Nephron (organoid): ENCODE data around the gene GAS7.

Source experiments
- H3K27ac Mint-ChIP-seq, 3 experiments: 2 replicates each; pipeline ENCODE4 v1.8.0; 2020; ENCODE audit warnings: mixed read lengths in 3 of 3, mild to moderate bottlenecking in 2 of 3, moderate library complexity in 1 of 3
- H3K27me3 Mint-ChIP-seq: 2 replicates; pipeline ENCODE4 v1.8.0; 2021; ENCODE audit warnings: low read depth, mild to moderate bottlenecking, moderate library complexity, mixed read lengths
- H3K36me3 Mint-ChIP-seq: 2 replicates; pipeline ENCODE4 v1.8.0; 2020; ENCODE audit warnings: low read depth, mixed read lengths
- H3K4me1 Mint-ChIP-seq: 2 replicates; pipeline ENCODE4 v1.8.0; 2020; ENCODE audit warnings: mixed read lengths
- H3K4me3 Mint-ChIP-seq, 3 experiments: 2 replicates each; pipeline ENCODE4 v1.8.0; 2020; ENCODE audit warnings: mild to moderate bottlenecking in 3 of 3, mixed read lengths in 3 of 3, moderate library complexity in 2 of 3
- H3K9me3 Mint-ChIP-seq: 2 replicates; pipeline ENCODE4 v1.8.0; 2020; ENCODE audit warnings: mixed read lengths
- CTCF ChIP-seq, 3 experiments: fragments of 200-600 bp; sonication (generic); IDR thresholded peaks; one replicate each; pipeline ENCODE4 v1.5.0; 2021; ENCODE audit warnings: antibody characterized with exemption in 3 of 3; ENCODE audit not compliant: unreplicated experiment in 3 of 3

GAS7 gene

GRCh38 chr17:10082795-10083194 lies 115.6 kb downstream of the GAS7 start:
- TF ChIP-seq CTCF (IDR thresholded peaks at IDR 0.05; ENCODE audit: unreplicated experiment in 3 of 3), result no peak
- no peaks in the 10 kb centered on the region for H3K27me3 Mint-ChIP-seq
- peaks cover 4% of the 10 kb centered on the region for H3K36me3 Mint-ChIP-seq
- H3K9me3 Mint-ChIP-seq, result peaks cover 17% of the 10 kb centered on the region
- H3K4me1 Mint-ChIP-seq, result peaks cover 22% of the 10 kb centered on the region
- H3K4me3 Mint-ChIP-seq, result no peak overlapping the region
- H3K27ac Mint-ChIP-seq, result no peak overlapping the region

DNA sequence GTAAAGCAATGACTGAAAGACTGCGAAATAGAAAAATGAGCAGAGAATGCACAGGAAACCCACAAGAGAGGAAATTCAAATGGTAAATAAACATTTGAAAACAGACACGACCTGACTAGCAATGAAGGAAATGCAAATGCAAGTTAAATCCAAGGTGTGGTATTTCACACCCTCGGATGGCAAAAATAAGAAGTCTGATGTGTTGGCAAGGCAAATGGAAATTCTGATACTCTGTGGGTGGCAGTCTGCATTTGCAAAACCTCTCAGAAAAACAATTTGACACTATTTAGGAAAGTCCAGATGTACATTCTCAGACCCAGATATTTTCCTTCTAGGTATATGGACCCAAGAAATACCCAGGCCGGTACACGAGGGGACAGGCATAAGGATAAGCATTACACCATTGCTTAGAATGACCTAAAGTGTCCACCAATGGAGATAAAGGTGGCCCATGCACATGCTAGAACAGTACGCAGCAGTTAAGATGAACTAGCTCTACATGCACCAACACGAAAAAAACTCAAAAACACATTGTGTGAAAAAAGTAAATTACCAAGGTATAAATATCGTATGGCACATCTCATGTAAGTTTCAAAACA lies 116.7 kb downstream of the GAS7 start:
- H3K4me3 Mint-ChIP-seq, result no peak overlapping the region
- peaks cover 11% of the 10 kb centered on the region for H3K4me1 Mint-ChIP-seq
- peaks cover 4% of the 10 kb centered on the region for H3K36me3 Mint-ChIP-seq
- no peak overlapping the region for H3K27ac Mint-ChIP-seq
- H3K27me3 Mint-ChIP-seq, result no peaks in the 10 kb centered on the region
- TF ChIP-seq CTCF (IDR thresholded peaks at IDR 0.05; ENCODE audit: unreplicated experiment in 3 of 3), result no peak
- H3K9me3 Mint-ChIP-seq, result peaks cover 27% of the 10 kb centered on the region

- no peak for TF ChIP-seq CTCF (IDR thresholded peaks at IDR 0.05; ENCODE audit: unreplicated experiment in 3 of 3)
- Mint-ChIP-seq H3K4me1 (peaks cover 14% of the 10 kb centered on the region), H3K9me3 (peaks cover 25% of the 10 kb centered on the region), H3K27ac (no peak overlapping the region), H3K4me3 (no peak overlapping the region), H3K36me3 (peaks cover 2% of the 10 kb centered on the region), H3K27me3 (no peaks in the 10 kb centered on the region)
These were observed 120.7 kb downstream of the GAS7 start for GRCh38 chr17:10077561-10078299.

DNA sequence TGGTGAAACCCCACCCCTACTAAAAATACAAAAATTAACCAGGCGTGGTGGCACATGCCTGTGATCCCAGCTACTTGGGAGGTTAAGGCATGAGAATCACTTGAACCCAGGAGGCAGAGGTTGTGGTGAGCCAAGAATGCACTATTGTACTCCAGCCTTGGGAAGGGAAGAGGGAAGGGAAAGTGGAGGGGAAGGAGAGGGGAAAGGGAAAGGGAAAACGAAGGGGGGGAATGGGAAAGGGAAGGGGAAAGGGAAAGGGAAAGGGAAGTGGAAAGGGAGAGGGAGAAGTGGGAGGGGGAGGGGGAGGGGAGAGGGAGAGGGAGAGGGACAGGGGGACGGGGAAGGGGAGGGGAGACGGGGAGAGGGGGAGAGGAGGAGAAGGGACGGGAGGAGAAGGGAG lies 122.5 kb downstream of the GAS7 start:
- H3K9me3 Mint-ChIP-seq, result peaks cover 19% of the 10 kb centered on the region
- TF ChIP-seq CTCF (IDR thresholded peaks at IDR 0.05; ENCODE audit: unreplicated experiment in 3 of 3), result no peak
- no peaks in the 10 kb centered on the region for H3K36me3 Mint-ChIP-seq
- no peak overlapping the region for H3K27ac Mint-ChIP-seq
- peaks cover 19% of the 10 kb centered on the region for H3K4me1 Mint-ChIP-seq
- H3K4me3 Mint-ChIP-seq, result no peak overlapping the region
- H3K27me3 Mint-ChIP-seq, result peaks cover 2% of the 10 kb centered on the region

GRCh38 chr17:10073941-10074340 lies 124.5 kb downstream of the GAS7 start:
- Mint-ChIP-seq H3K27me3 (peaks cover 7% of the 10 kb centered on the region), H3K4me1 (peaks cover 30% of the 10 kb centered on the region), H3K36me3 (no peaks in the 10 kb centered on the region), H3K9me3 (peaks cover 19% of the 10 kb centered on the region), H3K27ac (peak overlapping the region in 1 of 3 experiments; percentile 9), H3K4me3 (no peak overlapping the region)
- TF ChIP-seq CTCF (IDR thresholded peaks at IDR 0.05; ENCODE audit: unreplicated experiment in 3 of 3), result no peak
